ENCODE data around the gene GBF1. TPM values are rescaled to one million over a fixed set of nuclear protein-coding genes. Genes with fewer than 3 reads are reported as not detected.

The GBF1 gene
- total and polyA plus RNA-seq, 10 of the 15 experiments (the other 5 are each of a cell fraction or from before 2014, with no cell fraction given) = 0.82 to 42.0 (median 21.8) TPM

- 0 out of 4 replicates have a peak, but pooled peaks of 1 of the 2 experiments have one; percentile 3 for TF ChIP-seq BHLHE40 (IDR thresholded peaks at IDR 0.05; ENCODE audit: borderline replicate concordance in 1 of 2, low read depth in 2 of 2, low read length in 1 of 2)
- TF ChIP-seq MTA2 (IDR thresholded peaks at IDR 0.05; ENCODE audit: low read depth) = 0 out of 2 replicates have a peak, but pooled peaks have one; percentile 2
- peak; percentile 69 for TF ChIP-seq GATAD2B (conservative IDR thresholded peaks at IDR 0.05; ENCODE audit: low read depth)
- TF ChIP-seq SMAD5 (IDR thresholded peaks at IDR 0.05; ENCODE audit: low read depth) = no peak; the same call in 1 of the 2 replicates
- peak; percentile 85 for TF ChIP-seq EED (IDR thresholded peaks at IDR 0.05; ENCODE audit: low read depth)
- no peak for TF ChIP-seq ATF3 (IDR thresholded peaks at IDR 0.05; ENCODE audit: borderline replicate concordance, extremely low read depth, low read depth, low read length)
- no peak for TF ChIP-seq NFXL1 (IDR thresholded peaks at IDR 0.05; ENCODE audit: borderline replicate concordance)
- TF ChIP-seq, protein P1, sequence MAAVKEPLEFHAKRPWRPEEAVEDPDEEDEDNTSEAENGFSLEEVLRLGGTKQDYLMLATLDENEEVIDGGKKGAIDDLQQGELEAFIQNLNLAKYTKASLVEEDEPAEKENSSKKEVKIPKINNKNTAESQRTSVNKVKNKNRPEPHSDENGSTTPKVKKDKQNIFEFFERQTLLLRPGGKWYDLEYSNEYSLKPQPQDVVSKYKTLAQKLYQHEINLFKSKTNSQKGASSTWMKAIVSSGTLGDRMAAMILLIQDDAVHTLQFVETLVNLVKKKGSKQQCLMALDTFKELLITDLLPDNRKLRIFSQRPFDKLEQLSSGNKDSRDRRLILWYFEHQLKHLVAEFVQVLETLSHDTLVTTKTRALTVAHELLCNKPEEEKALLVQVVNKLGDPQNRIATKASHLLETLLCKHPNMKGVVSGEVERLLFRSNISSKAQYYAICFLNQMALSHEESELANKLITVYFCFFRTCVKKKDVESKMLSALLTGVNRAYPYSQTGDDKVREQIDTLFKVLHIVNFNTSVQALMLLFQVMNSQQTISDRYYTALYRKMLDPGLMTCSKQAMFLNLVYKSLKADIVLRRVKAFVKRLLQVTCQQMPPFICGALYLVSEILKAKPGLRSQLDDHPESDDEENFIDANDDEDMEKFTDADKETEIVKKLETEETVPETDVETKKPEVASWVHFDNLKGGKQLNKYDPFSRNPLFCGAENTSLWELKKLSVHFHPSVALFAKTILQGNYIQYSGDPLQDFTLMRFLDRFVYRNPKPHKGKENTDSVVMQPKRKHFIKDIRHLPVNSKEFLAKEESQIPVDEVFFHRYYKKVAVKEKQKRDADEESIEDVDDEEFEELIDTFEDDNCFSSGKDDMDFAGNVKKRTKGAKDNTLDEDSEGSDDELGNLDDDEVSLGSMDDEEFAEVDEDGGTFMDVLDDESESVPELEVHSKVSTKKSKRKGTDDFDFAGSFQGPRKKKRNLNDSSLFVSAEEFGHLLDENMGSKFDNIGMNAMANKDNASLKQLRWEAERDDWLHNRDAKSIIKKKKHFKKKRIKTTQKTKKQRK (IDR thresholded peaks at IDR 0.05; ENCODE audit: low read depth, low read length) = no peak
- no peak for TF ChIP-seq SREBF2 (IDR thresholded peaks at IDR 0.05; ENCODE audit: low read length)
- TF ChIP-seq RAD21 (IDR thresholded peaks at IDR 0.05; ENCODE audit: insufficient read depth, low read depth, low read length) = no peak
- TF ChIP-seq BCL11A (IDR thresholded peaks at IDR 0.05; ENCODE audit: low read depth, low read length) = no peak
- TF ChIP-seq, protein P2, sequence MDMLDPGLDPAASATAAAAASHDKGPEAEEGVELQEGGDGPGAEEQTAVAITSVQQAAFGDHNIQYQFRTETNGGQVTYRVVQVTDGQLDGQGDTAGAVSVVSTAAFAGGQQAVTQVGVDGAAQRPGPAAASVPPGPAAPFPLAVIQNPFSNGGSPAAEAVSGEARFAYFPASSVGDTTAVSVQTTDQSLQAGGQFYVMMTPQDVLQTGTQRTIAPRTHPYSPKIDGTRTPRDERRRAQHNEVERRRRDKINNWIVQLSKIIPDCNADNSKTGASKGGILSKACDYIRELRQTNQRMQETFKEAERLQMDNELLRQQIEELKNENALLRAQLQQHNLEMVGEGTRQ (IDR thresholded peaks at IDR 0.05; ENCODE audit: borderline replicate concordance, low read depth, low read length) = no peak
- TF ChIP-seq ZNF622 (IDR thresholded peaks at IDR 0.05) = no peak
- TF ChIP-seq BACH1 (IDR thresholded peaks at IDR 0.05; ENCODE audit: borderline replicate concordance) = peak; percentile 82
- TF ChIP-seq ZNF217 (IDR thresholded peaks at IDR 0.05) = no peak; the same call in 1 of the 2 replicates
- TF ChIP-seq IKZF1 (conservative IDR thresholded peaks at IDR 0.05) = peak; percentile 97
- TF ChIP-seq POU2F2 (IDR thresholded peaks at IDR 0.05; ENCODE audit: borderline replicate concordance, low read depth, low read length) = 0 out of 3 replicates have a peak, but pooled peaks have one; percentile 47
- TF ChIP-seq ZSCAN29 (IDR thresholded peaks at IDR 0.05) = no peak
- peak; percentile 95 for TF ChIP-seq RELA (IDR thresholded peaks at IDR 0.05; ENCODE audit: borderline replicate concordance, partially characterized antibody)
- no peak for TF ChIP-seq EZH2 (IDR thresholded peaks at IDR 0.05; ENCODE audit: borderline replicate concordance, control insufficient read depth, low read depth, low read length)
- TF ChIP-seq YY1 (IDR thresholded peaks at IDR 0.05; ENCODE audit: low read depth, low read length) = no peak
- no peak for TF ChIP-seq SMAD1 (IDR thresholded peaks at IDR 0.05; ENCODE audit: low read depth, partially characterized antibody)
- TF ChIP-seq SUPT20H (IDR thresholded peaks at IDR 0.05; ENCODE audit: borderline replicate concordance, control insufficient read depth, low read depth, low read length) = no peak
- no peak for TF ChIP-seq SPI1 (IDR thresholded peaks at IDR 0.05; ENCODE audit: borderline replicate concordance, insufficient read depth, low read depth, low read length)
Observed at GRCh38 chr10:102395400-102396316, 150.3 kb downstream of the GBF1 start, which contains the start of gene NFKB2 (continued).

Data from GM12878 (cell line).